GM19452 (cell line): Measurements from ENCODE around the gene SERINC4.
"Not testable (repeated sequence)": the region's sequence is repeated elsewhere in the genome, so short reads cannot be mapped to it uniquely, and the experiment has no call there.

ENCODE experiments used
- ATAC-seq: cut with Tn5 transposase; IDR thresholded peaks from one replicate; pipeline ENCODE4 v1.9.1; 2021; ENCODE audit not compliant: unreplicated experiment

The SERINC4 gene

DNA sequence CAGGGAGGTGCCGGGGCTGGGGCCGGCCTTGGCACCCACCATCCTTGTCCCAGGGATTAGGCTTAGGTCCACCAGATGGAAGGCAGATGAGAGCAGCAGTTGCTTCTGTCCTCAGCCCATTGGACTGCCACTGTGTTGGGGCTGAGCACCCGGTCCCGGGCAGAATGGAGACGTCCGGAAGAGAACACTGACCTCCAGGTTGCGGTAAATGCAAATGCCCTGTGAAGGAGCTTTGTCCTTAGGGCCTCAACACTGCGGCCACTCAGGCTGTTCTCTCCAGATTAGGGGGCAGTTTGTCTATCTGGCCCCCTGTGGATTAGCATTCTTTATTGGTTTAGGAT, at the start of gene SERINC4:
Gene SERINC4 (minus strand): TSS at position 276 of the 341 bp plus-strand sequence. CDS start 234 bp downstream, at position 42.
- no peak for ATAC-seq

DNA sequence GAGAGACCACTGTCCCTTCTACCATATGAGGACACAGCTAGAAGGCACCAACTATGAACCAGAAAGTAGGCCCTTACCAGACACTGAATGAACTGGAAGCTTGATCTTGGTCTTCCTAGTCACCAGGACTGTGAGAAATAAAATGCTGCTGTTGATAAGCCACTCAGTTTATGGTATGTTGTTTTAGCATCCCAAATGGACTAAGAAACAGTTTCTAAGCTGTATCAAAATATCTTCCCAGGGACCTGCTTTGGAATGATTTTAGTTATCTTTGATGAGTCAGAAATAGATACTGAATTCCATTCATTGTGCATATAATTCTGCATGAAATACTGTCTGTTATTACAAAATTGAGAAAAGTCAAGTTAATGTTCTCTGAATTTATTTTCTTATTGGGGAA, 45.4 kb upstream of the SERINC4 start:
- no peak for ATAC-seq

DNA sequence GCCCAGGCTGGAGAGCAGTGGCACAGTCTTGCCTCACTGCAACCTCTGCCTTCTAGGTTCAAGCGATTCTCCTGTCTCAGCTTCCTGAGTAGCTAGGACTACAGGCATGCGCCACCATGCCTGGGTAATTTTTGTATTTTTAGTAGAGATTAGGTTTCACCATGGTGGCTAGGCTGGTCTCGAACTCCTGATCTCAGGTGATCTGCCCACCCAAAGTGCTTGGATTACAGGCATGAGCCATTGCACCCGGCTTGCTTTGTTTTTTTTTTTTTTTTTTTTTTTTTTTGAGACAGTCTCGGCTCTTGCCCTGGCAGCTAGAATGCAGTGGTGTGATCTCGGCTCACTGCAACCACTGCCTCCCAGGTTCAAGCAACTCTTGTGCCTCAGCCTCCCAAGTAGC, 32.5 kb upstream of the SERINC4 start:
- not testable (repeated sequence) for ATAC-seq

DNA sequence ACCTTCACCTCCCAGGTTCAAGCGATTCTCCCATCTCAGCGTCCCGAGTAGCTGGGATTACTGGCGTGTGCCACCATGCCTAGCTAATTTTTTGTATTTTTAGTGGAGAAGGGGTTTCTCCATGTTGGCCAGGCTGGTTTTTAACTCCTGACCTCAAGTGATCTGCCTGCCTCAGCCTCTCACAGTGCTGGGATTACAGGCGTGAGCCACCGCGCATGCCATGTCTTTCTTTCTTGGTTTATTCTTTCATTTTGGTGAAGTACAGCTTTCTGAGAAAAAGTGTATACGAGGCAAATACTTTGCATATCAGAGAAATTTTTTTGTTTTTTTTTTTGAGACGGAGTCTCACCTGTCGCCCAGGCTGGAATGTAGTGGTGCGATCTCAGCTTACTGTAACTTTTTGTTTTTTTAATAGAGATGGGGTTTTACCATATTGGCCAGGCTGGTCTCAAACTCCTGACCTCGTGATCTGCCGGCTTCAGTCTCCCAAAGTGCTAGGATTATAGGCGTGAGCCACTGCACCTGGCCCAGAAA, 31.6 kb upstream of the SERINC4 start:
- ATAC-seq = not testable (repeated sequence)

DNA sequence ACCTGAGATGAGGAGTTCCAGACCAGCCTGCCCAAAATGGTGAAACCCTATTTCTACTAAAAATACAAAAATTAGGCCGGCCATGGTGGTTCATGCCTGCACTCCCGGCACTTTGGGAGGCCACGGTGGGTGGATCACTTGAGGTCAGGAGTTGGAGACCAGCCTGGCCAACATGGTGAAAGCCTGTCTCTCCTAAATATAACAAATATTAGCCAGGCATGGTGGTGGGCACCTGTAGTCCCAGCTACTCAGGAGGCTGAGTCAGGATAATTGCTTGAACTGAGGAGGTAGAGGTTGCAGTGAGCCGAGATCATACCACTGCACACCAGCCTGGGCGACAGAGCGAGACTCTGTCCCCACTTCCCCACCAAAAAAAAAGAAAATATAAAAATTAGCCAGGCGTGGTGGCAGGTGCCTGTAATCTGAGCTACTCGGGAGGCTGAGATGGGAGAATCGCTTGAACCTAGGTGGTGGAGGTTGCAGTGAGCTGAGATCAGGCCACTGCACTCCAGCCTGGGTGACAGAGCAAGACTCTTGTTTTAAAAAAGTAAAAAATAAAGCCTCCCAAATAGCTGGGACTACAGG, 30.8 kb upstream of the SERINC4 start:
- not testable (repeated sequence) for ATAC-seq

DNA sequence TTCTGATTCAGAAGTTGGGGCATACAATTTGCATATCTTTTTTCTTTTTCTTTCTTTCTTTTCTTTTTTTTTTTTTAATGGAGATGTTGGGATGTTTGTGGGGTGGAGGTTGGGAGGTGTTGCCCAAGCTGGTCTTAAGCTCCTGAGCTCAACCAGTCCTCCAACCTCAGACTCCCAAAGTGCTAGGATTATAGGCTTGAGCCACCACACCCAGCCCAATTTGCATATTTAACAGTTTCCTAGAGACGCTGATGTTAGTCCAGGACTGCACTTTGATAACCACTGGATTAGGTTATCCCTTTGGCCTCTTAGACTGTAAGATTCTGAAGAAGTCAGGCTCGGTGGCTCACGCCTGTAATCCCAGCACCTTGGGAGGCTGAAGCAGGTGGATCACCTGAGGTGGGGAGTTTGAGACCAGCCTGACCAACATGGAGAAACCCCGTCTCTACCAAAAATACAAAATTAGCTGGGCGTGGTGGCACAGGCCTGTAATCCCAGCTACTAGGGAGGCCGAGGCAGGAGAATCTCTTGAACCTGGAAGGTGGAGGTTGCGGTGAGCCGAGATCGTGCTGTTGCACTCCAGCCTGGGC, 30.0 kb upstream of the SERINC4 start:
- not testable (repeated sequence) for ATAC-seq

DNA sequence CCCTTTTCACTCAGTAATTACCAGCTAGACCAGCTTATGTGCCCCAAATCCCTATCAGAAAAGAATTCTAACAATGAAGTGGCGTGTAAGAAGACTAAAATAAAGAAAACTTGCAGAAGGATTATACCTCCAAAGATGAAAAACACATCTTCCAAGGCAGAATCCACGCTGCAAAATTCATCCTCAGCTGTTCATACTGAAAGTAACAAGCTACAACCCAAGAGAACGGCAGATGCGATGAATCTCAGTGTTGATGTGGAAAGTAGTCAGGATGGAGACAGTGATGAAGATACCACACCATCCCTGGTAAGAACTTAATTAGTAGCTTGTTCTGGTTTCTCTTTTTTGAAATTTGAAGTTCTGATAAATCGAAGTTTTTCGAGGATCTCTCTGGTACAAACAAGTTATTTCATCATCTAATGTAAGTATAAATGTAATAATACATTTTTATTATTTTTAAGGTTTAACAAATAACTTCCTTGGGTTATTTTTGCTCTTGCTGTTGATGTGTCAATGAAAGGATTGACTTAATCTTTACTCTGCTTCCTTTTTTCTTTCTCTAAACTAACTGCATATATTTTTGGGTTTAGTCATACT, 28.1 kb upstream of the SERINC4 start:
- no peak for ATAC-seq

DNA sequence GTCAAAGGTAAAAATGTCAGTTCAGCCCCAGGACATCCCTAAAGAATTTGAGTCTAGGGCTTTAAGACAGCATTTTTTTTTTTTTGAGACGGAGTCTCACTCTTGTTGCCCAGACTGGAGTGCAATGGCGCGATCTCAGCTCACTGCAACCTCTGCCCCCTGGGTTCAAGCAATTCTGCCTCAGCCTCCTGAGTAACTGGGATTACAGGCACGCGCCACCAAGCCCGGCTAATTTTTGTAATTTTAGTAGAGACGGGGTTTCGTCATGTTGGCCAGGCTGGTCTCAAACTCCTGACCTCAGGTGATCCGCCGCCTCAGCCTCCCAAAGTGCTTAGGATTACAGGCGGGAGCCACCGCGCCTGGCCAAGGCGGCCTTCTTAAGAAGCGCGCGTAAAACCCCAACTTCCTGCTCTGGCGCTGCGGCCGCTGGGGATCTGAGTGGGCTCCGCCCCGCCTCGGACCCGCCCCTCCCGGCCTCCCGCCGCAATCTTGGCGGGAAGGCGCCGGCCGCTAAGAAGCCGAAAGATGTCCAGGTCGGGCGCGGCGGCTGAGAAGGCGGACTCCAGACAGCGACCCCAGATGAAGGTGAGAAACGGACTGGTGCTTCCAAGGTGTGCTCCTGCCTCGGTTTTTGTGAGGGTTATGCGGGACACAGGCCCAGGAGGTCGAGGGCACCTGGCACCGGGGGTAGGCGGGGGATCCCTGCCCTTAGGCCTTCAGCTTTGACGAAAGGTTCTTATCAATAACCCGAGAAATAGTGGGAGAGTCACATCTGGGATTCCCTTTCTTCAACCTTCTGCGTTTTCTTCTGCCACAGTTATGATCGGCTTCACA, 26.7 kb upstream of the SERINC4 start, which contains the start of gene WDR76:
Gene WDR76 (plus strand): TSS at position 495 of the 834 bp plus-strand sequence. CDS start 31 bp downstream, at position 526.
- peak; percentile 64 for ATAC-seq

DNA sequence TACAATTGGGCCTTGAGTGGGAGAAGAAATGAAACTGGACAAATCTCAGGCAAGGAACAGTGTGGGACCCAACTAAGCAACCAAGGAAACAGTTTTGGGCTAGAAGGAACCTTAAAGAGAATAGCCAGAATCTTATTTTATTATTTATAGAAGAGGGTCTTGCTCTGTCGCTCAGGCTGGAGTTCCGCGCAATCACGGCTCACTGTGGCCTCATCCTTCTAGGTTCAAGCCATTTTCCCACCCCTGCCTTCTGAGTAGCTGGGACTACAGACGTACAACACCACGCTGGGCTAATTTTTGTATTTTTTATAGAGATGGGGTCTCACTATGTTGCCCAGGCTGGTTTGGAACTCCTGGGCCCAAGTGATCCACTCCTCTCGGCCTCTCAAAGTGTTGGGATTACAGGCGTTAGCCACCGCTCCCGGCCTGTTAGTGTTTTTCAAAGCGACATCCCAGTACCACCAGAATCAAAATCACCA, 26.0 kb upstream of the SERINC4 start:
- ATAC-seq = no peak

DNA sequence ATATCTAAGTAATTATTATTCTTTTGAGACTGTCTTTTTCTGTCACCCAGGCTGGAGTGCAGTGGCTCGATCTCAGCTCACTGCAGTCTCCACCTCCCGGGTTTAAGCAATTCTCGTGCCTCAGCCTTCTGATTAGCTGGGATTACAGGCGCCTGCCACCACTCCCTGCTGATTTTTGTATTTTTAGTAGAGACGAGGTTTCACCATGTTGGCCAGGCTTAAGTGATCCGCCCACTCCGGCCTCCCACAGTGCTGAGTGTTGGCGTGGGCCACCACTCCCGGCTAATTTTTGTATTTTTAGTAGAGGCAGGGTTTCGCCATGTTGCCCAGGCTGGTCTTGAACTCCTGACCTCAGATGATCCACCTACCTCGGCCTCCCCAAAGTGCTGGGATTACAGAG, 25.3 kb upstream of the SERINC4 start:
- ATAC-seq = not testable (repeated sequence)

DNA sequence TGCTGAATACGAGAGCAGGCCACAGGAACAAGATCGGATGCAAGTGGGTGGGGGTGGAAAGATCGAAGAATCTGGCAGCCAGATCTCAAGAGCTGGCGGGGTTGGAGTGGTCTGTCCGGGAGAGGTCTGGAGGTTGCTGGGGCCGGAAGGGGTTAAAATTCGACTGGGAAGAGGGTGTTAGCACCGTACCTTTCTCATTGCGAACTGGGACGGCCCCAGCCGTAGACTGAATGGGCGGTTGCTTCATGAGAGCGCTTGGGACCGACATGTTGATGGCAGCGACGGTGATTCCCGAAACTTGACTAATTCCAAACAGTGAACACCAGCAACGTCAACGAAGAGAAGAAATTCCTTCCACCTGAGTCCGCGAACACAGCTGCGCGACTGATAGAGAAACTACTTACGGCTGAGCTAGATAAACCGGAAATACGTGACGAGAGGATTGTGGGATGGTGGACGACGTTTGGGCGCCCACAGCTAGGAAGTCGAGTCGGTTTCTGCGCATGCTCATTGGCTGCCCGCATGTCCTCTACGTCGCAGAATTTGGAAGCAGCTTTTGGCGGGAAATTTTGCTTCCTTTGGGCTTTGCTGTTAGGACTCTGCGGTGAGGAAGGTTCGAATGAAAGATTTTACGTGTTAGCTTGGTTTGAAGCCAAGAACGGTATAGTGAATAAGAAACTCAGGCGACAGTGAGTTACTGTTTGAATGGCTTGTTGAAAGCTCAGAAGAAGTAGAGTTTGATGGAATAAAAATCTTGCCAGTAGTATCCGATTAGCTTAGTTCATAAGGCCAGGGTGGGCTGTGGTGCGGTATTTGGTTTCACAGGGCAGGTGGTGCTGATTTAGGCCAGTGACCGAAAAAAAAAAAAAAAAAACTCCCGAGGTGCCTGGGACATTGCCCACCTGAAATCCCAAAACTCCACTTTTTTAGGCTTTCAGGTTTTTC, 24.6 kb upstream of the SERINC4 start, which contains the start of gene MFAP1:
Gene MFAP1 (minus strand): TSS at position 389 of the 945 bp plus-strand sequence. CDS start 121 bp downstream, at position 268.
- ATAC-seq = peak; percentile 67

DNA sequence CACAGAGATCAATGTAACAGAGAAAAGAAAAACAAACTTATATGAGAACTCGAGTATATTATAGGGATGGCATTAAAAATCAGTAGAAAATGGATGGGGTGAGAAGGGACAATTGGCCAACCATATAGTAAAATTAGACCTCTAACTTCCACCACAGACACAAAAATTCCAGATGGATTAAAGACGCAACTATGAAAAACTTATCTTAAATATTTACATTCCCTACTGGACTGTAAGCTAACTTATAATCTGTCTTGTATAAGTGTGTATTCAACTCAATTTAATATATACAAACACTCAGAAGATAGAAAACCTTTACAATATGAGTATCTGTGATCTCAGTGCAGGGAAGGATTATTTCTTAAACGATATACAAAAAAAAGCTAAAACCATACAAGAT, 21.5 kb upstream of the SERINC4 start:
- ATAC-seq = no peak

DNA sequence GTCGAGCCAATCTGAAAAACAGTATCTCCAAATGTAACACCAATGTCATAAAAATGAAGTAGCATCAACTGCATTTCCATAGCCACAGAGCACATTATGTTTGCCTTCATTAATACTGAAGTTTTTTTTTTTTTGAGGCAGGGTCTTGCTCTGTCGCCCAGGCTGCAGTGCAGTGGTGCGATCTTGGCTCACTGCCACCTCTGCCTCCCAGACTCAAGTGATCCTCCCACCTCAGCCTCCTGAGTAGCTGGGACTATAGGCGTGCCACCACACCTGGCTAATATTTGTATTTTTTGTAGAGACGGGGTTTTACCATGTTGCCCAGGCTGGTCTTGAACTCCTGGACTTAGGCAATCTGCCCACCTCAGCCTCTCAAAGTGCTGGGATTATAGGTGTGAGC, 15.0 kb upstream of the SERINC4 start:
- ATAC-seq = not testable (repeated sequence)

DNA sequence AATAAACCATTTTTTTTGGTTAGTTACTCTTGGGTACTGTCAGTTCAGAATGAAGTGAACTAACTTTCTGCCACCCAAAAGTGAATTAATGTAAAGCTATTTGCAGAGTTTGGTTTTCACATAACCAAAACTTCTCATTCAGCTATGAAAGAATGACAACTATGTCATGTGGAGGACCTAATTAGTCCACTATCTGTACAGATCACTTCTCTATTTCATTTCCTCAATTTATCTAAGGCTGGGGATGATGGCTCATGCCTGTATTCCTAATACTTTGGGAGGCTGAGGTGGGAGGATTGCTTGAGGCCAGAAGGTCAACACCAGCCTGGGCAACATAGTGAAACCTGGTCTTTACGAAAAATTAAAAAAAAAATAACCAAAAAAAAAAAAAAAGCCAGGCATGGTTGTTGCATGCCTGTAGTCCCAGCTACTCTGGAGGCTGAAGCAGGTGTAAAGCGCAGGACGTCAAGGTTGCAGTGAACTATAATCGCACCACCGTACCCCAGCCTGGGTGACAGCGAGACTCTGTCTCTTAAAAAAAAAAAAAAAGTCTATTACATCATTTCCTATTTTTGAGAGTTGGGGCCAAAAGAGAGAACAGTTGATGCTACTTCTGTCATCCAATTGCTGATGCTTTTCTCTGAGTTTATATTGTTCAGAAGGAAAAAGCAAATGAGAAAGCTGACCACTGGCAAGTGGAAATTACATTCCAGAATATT, 9.1 kb upstream of the SERINC4 start:
- peak; percentile 67 for ATAC-seq

DNA sequence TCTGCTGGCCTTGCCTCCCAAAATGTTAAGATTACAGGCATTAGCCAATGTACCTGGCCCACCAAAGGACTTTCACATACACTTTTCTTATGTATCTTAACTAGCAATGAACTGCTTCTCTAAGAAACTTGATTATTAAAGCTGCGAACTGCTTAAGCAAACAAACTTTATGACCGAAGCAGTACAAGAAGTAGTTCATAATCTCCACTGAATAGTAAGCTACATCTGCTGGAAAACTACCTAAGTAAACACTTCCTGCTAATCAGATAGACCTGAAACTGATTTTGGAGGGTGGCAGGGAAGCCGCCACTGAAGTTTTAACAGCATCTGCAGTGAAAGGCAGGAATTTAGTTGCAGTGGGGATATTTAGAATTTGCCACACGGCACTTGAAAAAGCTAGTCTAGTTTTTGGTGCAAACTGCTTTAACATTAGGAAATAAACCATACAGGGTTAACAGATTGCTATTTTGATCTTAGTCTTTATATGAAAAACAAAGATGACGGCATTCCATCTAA, 8.5 kb upstream of the SERINC4 start:
- no peak for ATAC-seq

DNA sequence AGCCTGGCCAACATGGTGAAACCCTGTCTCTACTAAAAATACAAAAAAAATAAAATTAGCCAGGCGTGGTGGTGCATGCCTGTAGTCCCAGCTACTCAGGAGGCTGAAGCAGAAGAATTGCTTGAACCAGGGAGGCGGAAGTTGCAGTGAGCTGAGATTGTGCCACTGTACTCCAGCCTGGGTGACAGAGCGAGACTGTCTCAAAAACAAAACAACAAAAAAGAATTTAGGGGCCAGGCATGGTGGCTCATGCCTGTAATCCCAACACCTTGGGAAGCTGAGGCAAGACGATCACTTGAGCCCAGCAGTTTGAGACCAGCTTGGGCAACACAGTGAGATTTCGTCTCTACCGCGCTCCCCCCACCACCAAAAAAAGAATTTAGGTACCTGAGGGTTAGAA, 2.7 kb upstream of the SERINC4 start:
- ATAC-seq = not testable (repeated sequence)

DNA sequence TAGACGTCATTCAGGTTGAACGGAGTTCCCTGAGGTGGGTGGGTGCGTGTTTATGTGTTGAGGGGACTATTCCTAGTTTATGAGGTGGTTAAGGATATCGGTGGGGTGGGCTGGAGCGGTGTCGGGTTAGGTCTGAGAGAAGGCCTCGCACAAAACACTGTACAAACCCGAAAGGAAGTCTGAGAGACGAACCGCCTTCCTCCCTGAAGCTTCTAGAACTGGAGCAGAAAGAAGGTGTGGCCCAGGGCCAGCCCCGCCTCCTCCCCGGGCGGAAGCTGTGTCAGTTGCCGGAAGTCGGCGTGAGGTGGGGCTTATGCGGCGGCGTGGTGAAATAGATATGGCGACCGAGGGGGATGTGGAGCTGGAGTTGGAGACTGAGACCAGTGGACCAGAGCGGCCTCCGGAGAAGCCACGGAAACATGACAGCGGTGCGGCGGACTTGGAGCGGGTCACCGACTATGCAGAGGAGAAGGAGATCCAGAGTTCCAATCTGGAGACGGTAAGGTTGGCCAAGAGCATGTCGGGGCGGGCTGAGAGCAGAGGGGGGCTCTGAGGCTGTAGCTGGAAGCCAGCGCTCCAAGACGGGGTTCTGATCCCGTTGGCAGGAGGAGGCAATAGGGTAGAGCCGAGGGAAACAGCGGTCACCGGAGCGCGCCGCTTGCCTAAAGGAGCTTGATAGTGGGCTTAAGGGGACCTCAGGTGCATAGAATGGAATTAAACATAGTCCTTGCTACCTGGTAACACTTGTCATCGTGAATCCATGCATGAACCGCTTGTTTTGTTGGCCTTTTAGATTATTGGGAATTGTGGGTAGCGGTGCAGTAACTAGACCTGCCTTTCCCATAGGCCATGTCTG, 494 bp upstream of the SERINC4 start, which contains the start of gene HYPK:
Gene HYPK (plus strand): TSS at position 314 of the 856 bp plus-strand sequence. CDS start 24 bp downstream, at position 338.
- peak; percentile 87 for ATAC-seq
